Epithelial cell of esophagus (primary cell): Measurements from ENCODE around the gene GPATCH3.

Experiments used
- DNase-seq: peaks from one replicate; pipeline ENCODE4 v3.0.0; 2010; ENCODE audit warnings: low read depth
- H3K4me3 ChIP-seq: 2 replicates; pipeline ENCODE4 v1.5.1; 2011; ENCODE audit warnings: mild to moderate bottlenecking, low read length, control low read depth
- TF ChIP-seq, protein P1 (sequence below): IDR thresholded peaks from 2 replicates; pipeline ENCODE4 v1.5.1; 2011; ENCODE audit warnings: low read depth, mild to moderate bottlenecking, low read length, control low read depth, inconsistent platforms; ENCODE audit not compliant: insufficient read depth; ENCODE audit errors: missing control alignments

Gene GPATCH3

DNA sequence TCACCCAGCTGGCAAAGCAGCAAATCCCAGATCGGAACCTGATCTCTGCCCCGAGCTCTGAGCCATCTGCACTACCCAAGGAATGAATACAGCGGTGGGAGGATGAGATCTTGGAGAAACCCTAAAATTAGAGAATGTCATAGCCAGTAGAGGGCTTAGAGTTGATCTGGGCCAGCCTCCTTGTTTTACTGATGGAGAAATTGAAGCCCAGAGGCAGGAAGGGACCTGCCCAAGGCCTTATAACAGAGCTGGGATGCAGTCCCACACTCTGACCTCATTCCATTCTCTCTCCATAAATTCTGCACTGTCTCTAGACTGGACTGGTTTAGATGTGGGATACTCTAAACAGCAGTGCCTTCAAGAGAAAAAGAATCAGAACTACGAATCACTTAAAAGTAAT, 42.1 kb downstream of the GPATCH3 start:
- TF ChIP-seq, protein P1, sequence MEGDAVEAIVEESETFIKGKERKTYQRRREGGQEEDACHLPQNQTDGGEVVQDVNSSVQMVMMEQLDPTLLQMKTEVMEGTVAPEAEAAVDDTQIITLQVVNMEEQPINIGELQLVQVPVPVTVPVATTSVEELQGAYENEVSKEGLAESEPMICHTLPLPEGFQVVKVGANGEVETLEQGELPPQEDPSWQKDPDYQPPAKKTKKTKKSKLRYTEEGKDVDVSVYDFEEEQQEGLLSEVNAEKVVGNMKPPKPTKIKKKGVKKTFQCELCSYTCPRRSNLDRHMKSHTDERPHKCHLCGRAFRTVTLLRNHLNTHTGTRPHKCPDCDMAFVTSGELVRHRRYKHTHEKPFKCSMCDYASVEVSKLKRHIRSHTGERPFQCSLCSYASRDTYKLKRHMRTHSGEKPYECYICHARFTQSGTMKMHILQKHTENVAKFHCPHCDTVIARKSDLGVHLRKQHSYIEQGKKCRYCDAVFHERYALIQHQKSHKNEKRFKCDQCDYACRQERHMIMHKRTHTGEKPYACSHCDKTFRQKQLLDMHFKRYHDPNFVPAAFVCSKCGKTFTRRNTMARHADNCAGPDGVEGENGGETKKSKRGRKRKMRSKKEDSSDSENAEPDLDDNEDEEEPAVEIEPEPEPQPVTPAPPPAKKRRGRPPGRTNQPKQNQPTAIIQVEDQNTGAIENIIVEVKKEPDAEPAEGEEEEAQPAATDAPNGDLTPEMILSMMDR, result no peak
- peak; percentile 89 for DNase-seq
- no peak overlapping the region for H3K4me3 ChIP-seq

DNA sequence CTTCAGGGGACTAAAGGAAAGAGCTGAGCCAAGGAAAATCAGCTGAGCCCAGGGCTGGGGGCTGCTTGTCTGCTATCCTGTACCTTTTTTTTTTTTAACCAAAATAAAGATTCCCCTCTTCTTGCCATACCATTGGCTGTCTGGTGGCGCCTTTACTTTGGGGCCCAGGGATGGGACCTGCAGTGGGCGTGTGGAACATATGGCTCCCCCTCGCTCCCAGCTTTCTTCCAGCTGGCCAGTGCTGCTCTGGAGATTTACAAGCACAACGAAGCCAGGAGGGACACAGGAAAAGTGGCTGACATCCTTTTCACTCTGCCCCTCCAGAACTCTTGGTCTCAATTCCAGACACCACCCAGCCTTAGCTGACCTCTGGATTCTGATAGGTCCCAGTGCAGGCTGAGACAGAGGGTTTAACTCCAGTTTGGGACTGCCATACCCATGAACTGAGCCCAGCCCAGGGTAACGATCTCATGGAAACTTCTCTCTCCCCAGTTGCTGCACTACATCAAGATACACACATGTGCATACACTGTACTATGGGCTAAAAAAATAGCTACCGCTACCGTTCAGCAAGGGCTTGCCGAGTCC, 42.7 kb downstream of the GPATCH3 start:
- no peak for DNase-seq
- H3K4me3 ChIP-seq, result no peak overlapping the region

DNA sequence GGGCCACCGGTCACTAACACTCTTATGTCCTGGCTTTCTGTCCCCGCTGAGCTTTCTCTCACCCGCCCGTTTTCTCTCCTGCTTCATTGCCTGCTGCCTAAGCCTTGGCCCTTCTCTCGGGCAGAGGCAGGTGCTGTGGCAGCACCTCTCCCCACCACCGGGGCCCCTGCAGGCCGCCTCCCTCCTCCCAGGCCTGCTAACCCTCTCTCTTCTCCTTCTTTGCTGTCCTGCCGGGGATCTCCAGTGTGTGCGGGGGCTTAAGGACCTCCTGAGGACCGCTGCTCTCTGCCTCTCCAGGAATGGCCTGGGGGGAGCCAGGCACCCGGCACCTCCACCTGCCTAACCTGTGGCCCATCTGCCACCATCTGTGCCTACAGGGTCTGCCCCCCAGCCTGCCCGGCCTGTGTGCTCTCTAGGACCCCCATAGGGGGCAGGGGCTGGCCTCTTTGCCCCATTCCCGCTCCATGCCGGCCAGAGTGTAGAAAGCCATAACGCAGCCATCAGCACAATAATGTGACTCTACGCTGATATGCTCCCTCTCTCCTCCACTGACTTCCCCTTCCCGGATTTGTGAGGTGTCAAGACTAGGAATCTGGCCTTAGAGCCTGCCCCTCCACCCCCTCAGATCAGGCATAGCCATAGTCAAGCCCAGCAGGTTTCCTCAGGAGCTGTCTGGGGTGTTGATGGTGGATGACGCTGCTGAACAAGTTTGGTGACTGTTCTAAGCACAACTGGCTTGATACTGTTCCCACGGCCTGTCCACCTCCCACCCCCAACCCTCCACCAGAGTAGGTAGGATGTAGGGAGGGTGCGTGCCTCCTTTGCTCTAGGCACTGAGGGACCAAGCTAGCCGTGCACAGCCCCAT, 43.4 kb downstream of the GPATCH3 start:
- peak; percentile 97 for DNase-seq
- TF ChIP-seq, protein P1, result no peak
- H3K4me3 ChIP-seq, result no peak overlapping the region

More for the DNA sequence above, 42.7 kb downstream of the GPATCH3 start:
- TF ChIP-seq, protein P1, result no peak

DNA sequence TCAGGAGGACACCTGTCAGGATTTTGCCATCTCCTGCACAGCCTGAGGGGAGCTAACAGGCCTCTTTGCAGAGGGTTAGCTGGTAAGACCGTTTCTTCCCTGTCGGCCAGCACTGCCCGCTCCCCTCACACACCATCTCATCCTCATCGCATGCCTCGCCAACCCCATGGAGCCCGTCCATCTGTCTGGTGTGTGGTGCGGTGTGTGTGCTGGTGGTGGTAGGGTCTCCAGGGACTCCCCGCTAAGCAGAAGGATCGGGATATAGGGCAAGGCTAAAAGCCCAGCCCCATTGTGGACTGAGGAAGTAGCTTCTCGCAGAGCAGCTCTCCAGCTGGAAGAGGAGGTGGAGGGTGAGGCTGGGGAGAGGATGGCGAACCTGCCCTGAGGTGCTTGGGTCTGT, 44.1 kb downstream of the GPATCH3 start:
- TF ChIP-seq, protein P1, result no peak
- DNase-seq, result no peak

DNA sequence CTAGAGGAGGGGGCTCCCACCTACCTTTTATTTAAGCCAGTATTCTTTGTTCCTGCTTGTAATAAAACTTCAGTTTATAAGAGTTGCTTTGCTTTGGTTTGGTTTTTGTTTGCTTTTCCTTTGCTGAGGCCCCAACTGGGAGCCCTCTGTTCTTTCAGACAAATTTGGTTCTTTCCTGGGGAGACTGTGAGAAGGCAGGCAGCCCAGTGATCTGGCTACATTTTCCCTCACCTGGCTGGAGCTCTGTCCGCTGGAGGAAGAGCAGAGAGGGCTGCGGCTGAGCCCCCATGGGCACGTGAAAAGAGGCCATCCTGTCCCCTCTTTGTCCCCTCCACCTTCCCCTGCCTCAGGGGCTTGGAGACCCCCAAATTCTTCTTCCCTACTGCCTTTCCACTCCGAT, 44.6 kb downstream of the GPATCH3 start:
- TF ChIP-seq, protein P1, result no peak
- H3K4me3 ChIP-seq, result no peak overlapping the region
- DNase-seq, result no peak

More for the DNA sequence above, 44.1 kb downstream of the GPATCH3 start:
- H3K4me3 ChIP-seq, result no peak overlapping the region

DNA sequence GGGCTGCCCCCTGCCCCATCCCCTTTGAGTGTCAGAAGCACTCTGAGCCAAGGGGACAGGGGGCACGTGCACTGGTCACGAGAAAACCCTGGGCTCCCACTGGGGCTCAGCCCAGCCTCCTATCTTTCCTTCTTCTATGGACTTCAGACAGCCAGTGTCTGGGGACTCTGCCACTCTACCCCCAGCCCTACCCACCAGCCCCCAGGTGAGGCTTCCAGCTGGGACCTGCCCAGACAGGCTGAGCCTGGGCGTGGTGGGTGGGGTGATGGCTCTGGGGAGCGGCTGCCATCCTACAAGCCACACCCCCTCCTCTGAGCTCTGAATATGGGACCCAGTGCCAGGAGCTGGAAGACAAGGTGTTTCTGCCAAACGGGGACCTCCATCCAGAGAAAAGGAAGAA, 45.4 kb downstream of the GPATCH3 start:
- H3K4me3 ChIP-seq, result no peak overlapping the region
- peak; percentile 94 for DNase-seq
- TF ChIP-seq, protein P1, result no peak
